Activated gamma-delta T cell treated with anti-CD3 and anti-CD28 coated beads, Interleukin-2, amount 50 U/mL, for 16 hours (primary cell): ENCODE measurements around the gene TANGO6.
"Not testable (repeated sequence)": the region's sequence is repeated elsewhere in the genome, so short reads cannot be mapped to it uniquely, and the experiment has no call there.

Experiments used
- DNase-seq: peaks from one replicate; pipeline ENCODE4 v3.0.0-alpha.2; 2020; ENCODE audit warnings: low read depth

The TANGO6 gene

GRCh38 chr16:68972720-68973119 is 129.4 kb downstream of the TANGO6 start:
- no peak for DNase-seq

GRCh38 chr16:68973611-68974120 is 130.3 kb downstream of the TANGO6 start:
- DNase-seq: no peak

GRCh38 chr16:68978303-68978954 is 135.1 kb downstream of the TANGO6 start:
- DNase-seq: no peak

GRCh38 chr16:68980695-68981315 is 137.5 kb downstream of the TANGO6 start:
- DNase-seq: no peak

GRCh38 chr16:68981971-68982370 is 138.6 kb downstream of the TANGO6 start:
- DNase-seq: no peak

- no peak for DNase-seq
Observed at GRCh38 chr16:68984467-68984866, 141.1 kb downstream of the TANGO6 start.

- no peak for DNase-seq
Observed at GRCh38 chr16:68985268-68985667, 141.9 kb downstream of the TANGO6 start.

- no peak for DNase-seq
Observed at GRCh38 chr16:68985855-68986254, 142.5 kb downstream of the TANGO6 start.

- DNase-seq: no peak
Observed at GRCh38 chr16:68987734-68988457, 144.6 kb downstream of the TANGO6 start.

- not testable (repeated sequence) for DNase-seq
Observed at GRCh38 chr16:68990172-68990845, 147.0 kb downstream of the TANGO6 start.

- no peak for DNase-seq
Observed at GRCh38 chr16:68991075-68991474, 147.7 kb downstream of the TANGO6 start.

- DNase-seq: no peak
Observed at GRCh38 chr16:68992521-68992920, 149.2 kb downstream of the TANGO6 start.

GRCh38 chr16:68993456-68993855 is 150.1 kb downstream of the TANGO6 start:
- no peak for DNase-seq

- no peak for DNase-seq
Observed at GRCh38 chr16:68993885-68994284, 150.6 kb downstream of the TANGO6 start.

GRCh38 chr16:68994324-68994723 is 151.0 kb downstream of the TANGO6 start:
- no peak for DNase-seq

GRCh38 chr16:68995011-68995504 is 151.7 kb downstream of the TANGO6 start:
- DNase-seq: no peak

GRCh38 chr16:68997564-68997963 is 154.2 kb downstream of the TANGO6 start:
- no peak for DNase-seq

GRCh38 chr16:68999114-68999513 is 155.8 kb downstream of the TANGO6 start:
- DNase-seq: no peak

- no peak for DNase-seq
Observed at GRCh38 chr16:69003500-69003899, 160.2 kb downstream of the TANGO6 start.

GRCh38 chr16:69005641-69006355 is 162.5 kb downstream of the TANGO6 start:
- DNase-seq: no peak

GRCh38 chr16:69012906-69013305 is 169.6 kb downstream of the TANGO6 start:
- no peak for DNase-seq

GRCh38 chr16:69013991-69014390 is 170.7 kb downstream of the TANGO6 start:
- DNase-seq: no peak
